H7 (cell line): ENCODE data around the gene TSHZ1. TPM values are rescaled to one million over a fixed set of nuclear protein-coding genes. Genes with fewer than 3 reads are reported as not detected.

Experiments
- DNase-seq: peaks from one replicate; pipeline ENCODE4 v3.0.0; 2012
- H3K27me3 ChIP-seq: 2 replicates; pipeline ENCODE4 v1.6.0; 2011; ENCODE audit warnings: mild to moderate bottlenecking, low read length; ENCODE audit not compliant: control insufficient read depth, insufficient read depth
- H3K36me3 ChIP-seq: replicated peaks from 2 replicates; pipeline ENCODE4 v1.5.1; 2011; ENCODE audit warnings: low read length; ENCODE audit not compliant: control insufficient read depth, insufficient read depth
- H3K4me3 ChIP-seq: 2 replicates; pipeline ENCODE4 v1.5.1; 2011; ENCODE audit warnings: low read depth, mild to moderate bottlenecking, control low read depth, low read length, moderate library complexity; ENCODE audit not compliant: insufficient read depth
- total RNA-seq: library from RNA; depleted of rRNA; stranded (reverse); fragments of >200 nt; shearing (Covaris generic); gene quantifications from 2 replicates; pipeline ENCODE4 v1.2.3, GENCODE V29; 2014

The TSHZ1 gene
- total RNA-seq, 1 experiment from 2014 or later = 4.6 TPM

DNA sequence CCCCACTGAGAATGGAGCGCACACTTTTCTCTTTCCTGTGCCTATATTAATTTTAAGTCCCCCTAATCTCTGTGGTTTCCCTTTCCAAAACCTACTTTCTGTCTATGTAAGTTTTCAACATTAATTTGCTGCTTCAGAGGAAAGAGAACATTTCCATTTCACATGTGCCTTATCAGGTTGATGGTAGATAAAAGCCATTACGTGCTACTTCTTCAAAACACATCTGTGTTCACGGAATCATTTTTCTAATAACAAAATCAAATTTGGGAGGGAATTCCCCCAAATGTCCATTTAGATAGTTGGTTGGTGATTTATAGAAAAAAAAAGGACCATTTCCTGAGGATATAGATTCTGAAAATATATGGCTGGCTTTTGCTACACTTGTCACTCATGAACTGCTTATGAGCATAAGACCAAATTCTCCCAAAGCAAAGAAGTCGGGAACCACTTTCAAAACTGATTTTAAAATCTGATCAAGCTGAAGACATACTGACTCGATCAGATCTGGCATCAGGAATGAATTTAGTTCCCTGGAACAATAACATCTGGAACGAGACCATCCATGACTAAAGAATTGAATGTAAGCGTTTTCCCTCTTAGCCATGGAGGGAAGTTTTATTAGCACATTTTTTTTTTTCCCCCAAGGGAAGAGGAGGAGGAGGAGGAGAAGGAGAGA lies 9.9 kb upstream of the TSHZ1 start:
- Histone ChIP-seq H3K36me3 (no peaks in the 10 kb centered on the region), H3K27me3 (peaks cover 31% of the 10 kb centered on the region), H3K4me3 (no peak overlapping the region)
- DNase-seq = no peak

DNA sequence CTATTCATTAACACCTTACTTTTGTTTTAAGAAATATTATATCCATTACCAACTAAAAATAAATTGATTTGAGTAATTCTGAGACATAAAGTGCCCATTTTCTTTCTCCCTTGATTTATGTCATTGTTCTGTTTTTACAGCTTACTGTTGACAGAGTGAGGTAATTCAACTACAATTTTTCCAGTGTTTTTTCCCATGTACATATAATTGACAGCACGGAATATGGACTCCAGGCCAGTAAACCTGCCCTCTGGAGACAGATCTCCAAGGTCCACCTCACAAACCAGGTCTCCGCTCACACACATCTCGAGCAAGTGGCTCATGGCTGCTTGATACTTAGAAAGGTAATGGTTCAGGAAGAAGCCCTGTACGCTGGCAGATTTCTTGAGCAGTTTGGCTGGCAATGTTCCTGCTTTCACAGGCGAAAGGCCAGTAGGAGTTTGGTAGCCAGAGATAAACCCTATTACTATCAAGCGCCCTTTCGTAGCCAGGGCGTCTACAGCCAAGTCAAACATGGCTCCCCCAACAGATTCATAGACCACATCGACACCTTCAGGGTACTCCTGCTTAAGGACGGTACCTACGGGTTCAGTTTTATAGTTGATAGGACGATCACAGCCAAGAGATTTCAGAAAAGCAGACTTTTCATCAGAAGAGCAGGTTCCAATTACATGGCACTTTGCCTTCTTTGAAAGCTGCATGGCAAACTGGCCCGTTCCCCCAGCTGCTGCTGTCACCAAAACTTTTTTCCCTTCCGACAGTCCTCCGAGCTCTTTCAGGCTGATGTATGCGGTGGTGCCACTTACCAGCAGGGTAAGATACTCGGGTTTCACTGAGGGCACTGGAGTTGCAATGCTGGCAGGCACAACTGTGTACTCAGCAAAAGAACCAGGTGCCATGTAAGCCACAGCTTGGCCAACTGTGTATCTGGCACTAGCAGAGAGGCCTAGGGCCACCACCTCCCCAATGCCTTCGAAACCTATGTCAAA lies 9.0 kb upstream of the TSHZ1 start:
- no peaks in the 10 kb centered on the region for H3K36me3 ChIP-seq
- H3K4me3 ChIP-seq = no peak overlapping the region
- DNase-seq = no peak
- H3K27me3 ChIP-seq = peaks cover 39% of the 10 kb centered on the region

DNA sequence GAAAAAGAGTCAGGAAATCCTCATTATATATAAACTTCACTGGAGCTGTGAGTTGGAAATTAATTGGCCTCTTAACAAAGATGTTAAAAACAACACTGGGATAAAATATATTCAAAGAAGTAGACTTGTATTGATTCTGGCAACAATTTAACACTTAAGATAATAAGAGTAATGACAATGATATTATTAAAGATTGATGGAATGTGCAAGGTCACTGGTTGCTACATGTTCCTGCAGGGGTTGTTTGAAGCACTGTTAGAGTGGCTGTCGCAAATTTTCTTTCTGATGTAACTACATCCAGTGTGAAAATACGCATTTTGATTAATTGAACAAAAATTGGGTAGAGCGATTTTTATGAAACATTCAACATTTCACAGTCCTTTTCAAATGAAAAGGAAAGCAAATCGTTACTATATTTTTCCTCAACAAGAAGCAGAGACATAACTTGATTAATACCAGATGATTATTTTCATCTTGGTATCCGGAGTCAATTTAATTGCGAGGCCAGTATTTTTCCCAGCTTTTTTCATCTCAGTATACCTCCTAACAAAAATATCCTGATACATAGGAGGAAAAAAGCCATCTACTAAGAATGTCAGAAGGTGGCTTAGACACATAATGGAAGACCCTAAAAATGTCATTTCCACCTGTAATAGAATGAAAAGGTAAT lies 7.8 kb upstream of the TSHZ1 start:
- peaks cover 52% of the 10 kb centered on the region for H3K27me3 ChIP-seq
- no peak for DNase-seq
- H3K4me3 ChIP-seq = no peak overlapping the region
- H3K36me3 ChIP-seq = no peaks in the 10 kb centered on the region

DNA sequence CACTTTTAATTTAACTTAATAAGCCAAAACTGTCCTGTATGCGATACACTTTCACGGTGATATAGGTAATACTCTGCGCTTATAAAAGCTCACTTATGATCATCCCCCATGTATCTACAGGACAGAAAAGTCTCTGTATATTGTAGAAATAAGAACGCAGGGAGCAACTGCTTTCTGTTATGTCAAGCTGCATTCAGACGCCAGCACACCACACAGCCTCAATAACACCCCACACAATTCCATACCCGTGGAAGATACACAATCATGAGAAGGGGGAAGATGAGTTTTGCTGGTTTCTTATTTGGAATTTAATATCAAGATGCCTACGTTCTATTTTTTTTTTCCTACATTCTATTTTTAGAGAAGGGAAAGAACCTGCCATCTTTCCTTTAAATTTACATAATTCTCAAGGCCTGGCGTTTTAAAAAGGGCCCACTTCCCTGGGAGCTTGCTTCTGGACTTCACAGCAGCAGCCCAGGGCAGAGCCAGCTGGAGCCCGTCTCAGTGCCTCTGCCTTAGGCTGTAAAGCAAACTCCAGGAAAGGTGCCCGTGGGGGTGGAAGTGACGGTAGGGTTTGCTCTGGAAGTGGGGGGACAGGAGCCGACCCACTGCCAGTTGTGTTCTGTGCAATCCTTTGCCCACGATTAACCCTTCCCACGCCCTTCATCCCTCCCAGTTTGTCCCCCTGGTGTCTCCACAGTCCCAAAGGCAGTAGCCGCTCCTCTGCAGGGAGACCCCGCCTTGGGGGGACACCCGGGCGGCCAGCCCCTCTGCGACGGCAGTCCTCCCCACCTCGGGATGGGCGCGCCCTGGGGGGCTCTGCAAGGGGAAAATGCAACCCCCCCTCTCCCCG lies 7.0 kb upstream of the TSHZ1 start:
- Histone ChIP-seq H3K4me3 (peak overlapping the region; percentile 55), H3K27me3 (peaks cover 56% of the 10 kb centered on the region), H3K36me3 (no peaks in the 10 kb centered on the region)
- DNase-seq = peak; percentile 60

DNA sequence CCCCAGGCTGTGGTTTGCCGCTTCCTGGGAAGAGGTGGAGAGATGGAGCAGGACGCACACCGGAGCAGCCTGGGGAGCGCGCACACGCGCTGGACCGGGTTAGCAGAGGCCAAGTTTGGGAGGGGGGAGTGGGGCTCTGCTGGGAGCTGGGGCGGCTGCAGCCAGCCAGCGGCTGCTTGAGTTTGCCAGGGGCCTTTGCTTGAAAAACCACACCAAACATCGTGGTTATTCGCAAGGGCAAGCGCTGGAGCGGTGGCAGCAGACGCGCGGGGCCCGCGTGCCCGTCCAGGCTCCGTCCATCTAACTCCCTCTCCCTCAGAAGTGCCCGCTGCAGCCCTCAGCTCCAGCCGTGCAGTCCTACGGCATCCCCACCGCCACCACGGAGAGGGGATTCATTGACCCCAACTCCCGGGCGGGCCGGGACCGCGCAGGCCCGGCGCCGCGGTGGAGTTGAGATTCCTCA lies 6.3 kb upstream of the TSHZ1 start:
- DNase-seq = peak; percentile 89
- Histone ChIP-seq H3K27me3 (peaks cover 56% of the 10 kb centered on the region), H3K4me3 (peak overlapping the region; percentile 55), H3K36me3 (no peaks in the 10 kb centered on the region)

DNA sequence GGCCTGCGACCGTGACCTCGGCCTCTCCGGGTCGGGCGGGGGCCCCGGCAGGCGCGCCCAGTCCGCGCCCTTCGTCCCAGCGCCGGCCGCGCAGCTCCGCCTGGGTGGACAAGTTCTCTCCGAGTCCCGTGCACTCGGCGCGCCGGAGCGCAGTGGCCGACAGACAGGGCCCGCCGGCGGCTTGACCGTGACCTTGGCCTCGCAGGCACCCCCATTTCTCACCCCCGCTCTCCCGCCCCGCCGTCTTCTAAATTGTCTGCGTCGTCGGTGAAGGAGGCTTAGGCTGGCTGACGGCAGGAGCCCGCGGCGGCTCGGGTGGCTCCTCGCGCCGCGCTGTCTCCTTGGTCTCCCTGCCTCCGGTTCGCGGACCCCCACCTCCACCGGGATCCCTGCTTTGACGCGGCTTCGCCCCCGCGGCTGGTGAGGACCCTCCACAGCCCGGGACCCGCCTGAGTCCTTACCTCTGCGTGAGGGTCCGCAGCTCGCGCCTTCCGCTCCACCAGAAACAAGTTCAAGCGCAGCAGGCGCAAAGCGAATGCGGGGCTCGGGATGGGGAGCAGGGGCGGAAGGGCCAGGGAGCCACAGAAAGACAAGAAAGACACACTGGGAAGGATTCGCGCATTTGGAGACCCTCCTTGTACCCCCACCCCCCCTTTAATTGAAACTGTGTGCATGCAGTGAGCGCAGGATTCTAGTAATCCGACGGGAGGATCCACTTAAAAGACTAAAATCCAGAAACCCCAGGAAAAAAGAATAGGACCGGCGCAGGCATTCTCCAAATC lies 5.7 kb upstream of the TSHZ1 start:
- Histone ChIP-seq H3K36me3 (no peaks in the 10 kb centered on the region), H3K27me3 (peaks cover 56% of the 10 kb centered on the region), H3K4me3 (peak overlapping the region; percentile 55)
- peak; percentile 84 for DNase-seq

DNA sequence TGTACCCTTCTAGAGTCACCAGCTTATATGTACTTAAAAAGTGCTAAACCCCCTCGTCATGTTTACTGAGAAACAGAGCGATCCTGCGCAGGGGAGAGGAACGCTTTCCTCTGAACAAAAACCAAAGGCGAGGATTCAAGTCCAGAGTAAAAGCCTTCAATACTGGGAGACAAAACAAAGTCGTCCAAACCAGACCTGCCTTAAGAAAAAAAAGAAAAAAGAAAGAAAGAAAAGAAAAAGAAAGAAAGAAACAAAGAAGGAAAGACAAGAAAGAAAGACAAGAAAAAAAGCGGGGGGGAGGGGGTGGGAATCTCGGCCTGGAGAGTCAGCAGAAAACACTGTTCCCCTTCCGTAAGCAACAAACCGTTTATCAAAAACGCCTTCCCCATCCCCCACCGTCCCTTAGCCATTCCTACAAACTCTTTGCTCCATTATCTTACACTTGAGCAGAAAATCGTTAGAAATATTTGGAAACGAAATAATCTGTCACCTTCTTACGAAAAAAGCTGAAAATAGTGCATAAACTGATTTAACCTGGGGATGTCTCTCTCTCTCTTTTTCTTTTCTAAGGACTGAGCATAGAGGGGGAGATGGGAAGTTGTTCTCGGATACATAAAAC lies 5.0 kb upstream of the TSHZ1 start:
- peak; percentile 78 for DNase-seq
- Histone ChIP-seq H3K27me3 (peaks cover 62% of the 10 kb centered on the region), H3K4me3 (peak overlapping the region; percentile 55), H3K36me3 (no peaks in the 10 kb centered on the region)

DNA sequence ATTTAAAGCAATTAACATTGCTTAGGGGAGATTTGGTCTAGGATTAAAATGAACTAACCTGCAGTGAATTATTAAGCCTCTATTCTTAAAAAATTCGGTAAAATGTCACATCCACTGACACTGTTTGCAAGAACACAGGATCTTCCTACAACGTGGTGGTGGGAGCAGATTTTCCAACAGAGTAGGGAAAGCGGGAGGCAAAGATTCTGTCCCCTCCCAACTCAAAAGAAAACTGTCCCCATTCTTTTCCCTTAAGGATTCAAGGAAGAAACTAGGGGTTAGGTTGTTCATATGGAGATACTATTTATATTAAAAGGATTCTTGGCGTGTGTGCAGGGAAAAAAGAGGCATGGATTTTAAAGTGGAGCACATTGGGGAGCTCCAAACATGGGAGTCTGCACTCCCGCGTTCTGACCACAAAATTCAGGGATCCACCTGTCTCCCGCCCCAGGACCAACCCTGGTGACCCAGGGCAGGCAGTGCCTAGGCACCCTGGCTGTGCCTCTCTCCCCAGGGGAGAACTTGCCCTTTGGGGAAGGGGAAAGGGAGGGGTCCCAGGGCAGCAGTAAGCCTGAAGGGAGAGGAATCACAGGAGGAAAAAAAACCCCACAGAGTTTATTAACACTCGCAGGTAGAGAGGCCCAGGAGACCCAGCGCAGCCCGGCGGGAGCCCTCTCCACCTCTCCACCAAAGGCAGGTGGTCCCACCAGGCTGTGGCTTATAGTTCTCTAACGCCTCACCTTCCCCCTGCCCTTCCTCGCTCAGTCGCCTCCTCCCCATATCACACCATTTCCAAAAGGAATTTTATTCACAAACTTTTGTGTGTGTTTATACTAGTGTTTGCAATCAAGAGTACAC lies 3.9 kb upstream of the TSHZ1 start:
- peak; percentile 70 for DNase-seq
- peaks cover 67% of the 10 kb centered on the region for H3K27me3 ChIP-seq
- H3K36me3 ChIP-seq = no peaks in the 10 kb centered on the region
- H3K4me3 ChIP-seq = peak overlapping the region; percentile 80; the same call in 1 of the 2 replicates

DNA sequence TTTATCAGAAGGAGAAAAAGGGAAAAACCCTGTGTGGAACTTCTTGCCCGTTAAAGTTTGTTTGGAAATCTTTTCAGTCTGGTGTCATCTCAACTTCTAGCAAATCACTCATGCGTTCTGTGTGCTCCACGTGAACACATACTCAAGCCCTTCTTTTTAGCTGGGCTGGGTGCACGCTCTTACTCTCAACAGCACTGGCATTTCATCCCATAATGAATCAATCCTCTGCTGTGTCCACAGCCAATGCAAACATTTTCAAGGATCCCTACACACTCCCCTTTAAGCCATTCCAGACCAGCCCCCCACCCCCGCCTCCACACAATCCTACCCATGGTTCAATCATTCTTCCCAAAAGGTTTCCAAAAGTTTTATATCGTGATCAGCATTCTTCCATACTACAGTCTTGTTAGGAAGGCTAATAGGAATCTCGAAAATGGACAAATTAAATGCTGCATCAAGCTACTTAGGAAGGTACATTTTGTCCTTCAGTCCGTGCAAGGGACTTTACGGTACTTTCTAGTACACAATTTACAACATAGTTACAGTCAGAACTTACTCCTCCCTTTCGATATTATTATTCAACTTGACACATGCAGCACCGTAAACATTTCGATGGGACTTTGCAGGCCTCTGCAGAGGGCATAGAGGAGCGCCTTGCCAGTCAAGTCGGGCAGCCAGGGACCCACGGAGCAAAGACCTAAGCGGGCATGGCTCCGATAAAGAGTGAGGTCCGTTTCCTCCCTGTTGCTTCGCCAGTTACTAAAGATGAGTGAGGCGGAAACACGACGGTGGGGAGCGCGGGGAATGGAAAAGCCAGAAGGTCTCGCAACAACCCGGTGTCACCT lies 3.1 kb upstream of the TSHZ1 start:
- Histone ChIP-seq H3K4me3 (peak overlapping the region; percentile 80), H3K36me3 (no peaks in the 10 kb centered on the region), H3K27me3 (peaks cover 70% of the 10 kb centered on the region)
- DNase-seq = no peak

DNA sequence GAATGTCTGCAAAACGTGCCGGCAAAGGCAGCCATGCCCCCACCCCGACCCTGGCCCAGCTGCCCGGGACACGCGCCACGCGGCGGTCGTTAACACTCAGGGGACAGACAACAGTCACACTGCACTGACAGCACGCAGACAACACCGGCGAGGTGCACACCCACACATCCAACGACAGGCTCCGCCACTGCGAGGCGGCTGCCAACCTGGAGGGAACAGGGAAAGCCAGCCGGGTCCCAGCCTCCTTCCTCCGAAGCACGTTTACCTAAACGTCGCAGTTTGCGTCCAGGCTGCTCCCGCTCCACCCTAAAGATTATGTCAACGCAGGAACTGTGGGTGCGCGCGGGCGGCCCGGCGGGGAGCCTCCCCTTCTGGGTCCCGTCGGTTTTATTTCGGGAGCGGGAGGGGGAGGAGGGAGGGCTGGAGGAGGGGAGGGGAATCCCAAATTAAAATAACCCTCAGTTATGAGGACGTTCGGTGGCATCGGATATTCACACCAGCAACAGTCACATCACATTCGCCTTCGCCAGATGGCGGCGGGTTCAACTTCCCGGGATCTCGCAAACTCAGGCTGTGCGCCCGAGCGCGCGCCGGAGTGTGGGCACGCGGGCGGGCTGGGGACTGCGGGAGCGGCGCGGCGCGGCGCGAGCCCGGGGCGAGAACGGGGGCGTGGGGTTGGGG lies 2.3 kb upstream of the TSHZ1 start:
- DNase-seq = peak; percentile 74
- Histone ChIP-seq H3K4me3 (peak overlapping the region; percentile 80), H3K27me3 (peaks cover 75% of the 10 kb centered on the region), H3K36me3 (no peaks in the 10 kb centered on the region)

DNA sequence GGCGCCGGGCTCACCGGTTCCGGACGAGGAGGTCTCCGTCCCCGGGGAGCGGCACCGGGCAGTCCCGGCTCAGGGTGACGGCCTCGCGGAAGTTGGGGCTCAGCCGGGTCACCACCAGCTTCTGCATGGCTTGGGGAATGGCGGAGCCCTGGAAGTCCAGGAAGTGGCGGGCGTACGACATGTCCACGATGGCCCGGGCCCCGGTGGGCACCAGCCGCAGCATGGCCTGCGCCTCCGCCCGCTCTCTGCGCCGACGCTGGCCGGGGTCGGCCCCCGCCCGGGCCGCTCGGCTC lies 1.8 kb upstream of the TSHZ1 start:
- Histone ChIP-seq H3K27me3 (peaks cover 72% of the 10 kb centered on the region), H3K36me3 (no peaks in the 10 kb centered on the region), H3K4me3 (peak overlapping the region; percentile 80)
- no peak for DNase-seq
